ENCODE measurements around the gene TBL1XR1.
"Not testable (repeated sequence)": the region's sequence is repeated elsewhere in the genome, so short reads cannot be mapped to it uniquely, and the experiment has no call there.

TBL1XR1 gene

GRCh38 chr3:177180506-177180905 is 16.8 kb downstream of the TBL1XR1 start:
- no peak for DNase-seq

DNA sequence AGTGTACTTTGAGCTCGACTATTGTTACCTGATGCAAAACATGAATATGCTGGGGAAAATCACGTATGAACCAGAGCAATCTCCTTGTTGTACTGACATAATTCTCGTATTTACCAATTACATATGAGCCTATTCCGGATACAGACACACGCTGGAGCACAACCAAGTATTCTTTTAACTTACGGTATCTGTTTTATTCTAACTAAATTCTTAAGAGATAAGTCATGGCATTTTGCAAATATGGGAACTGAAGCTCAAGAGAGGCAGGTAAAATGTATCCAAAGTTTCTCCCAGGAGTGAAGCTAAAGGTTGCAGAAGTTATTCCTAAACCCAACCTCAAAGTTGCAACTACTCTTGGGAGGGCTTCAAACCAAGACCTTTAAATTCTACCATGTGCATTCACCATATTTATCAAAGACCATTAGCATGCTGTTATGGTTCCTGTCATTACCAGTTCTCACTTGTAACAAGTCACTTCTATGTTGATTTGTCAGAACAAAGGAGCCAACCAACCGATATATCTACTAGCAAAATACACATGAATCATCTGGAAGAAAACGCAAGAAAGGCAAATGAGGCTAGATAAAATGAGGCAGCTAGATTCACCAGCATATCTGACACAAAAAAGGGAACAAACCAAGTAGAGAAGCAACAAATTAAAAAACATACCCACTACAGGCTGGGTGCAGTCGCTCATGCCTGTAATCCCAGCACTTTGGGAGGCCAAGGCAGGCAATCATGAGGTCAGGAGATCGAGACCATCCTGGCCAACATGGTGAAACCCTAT is 17.8 kb downstream of the TBL1XR1 start:
- DNase-seq, result no peak

- DNase-seq, result no peak
Observed at GRCh38 chr3:177177749-177178221, 19.5 kb downstream of the TBL1XR1 start.

DNA sequence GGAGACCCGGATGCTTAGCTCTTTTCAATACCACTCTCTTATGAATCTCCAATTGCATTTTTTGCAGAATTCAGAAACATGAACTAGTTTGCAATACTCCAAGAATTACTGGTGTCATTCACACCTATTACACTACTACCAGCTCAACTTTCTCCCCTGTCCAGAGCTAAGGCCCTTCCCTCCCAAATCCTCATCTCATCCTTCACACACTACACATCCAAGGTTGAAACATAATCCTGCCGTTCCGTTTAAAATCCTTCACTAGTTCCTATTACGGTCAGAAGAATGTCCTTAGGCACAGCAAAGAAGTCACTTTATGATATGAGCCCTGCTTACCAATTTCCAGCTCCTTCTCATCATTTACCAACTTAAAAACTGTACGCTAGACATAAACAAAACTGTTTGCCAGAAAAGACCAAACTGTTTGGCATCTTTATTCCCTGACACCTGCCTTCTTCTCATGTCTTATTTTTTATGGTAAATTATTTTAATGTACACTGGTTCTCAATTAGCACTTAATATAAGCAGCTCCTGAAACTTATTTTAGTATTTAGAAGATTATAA is 22.6 kb downstream of the TBL1XR1 start:
- DNase-seq, result no peak

DNA sequence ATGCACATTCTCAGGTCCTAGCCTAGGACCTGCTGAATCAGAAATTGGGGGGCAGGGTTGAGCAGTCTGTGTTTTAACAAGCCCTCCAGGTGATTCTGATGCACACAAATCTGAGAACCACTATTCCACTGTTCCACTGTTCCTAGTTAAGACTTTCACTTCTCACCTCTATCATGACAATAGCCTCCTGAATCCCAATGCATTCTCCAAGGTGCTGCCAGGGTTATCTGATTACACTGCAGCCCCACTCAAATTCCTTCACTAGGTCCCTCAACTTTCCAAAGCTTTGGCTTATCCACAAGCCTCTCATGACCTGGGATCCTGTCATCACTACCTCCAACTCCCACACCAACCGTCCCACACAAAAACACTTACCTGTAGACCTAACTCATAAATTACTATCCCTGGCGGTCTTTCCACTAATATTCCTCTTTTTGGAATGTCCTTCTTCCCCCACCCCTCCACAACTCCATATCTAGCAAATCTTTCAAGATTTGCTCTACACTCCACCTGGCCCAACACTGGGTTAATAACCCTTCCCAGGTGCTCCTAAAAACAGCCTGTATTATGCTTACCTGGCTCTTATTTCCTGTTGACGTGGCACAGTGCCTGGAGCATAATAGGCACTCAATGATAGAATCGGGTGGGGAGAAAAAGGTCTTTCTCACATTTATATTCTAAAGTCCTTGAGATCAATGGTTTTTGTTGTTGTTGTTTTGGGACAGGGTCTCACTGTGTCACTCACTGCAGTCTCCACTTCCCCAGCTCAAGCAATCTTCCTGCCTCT is 27.2 kb downstream of the TBL1XR1 start:
- DNase-seq, result no peak

DNA sequence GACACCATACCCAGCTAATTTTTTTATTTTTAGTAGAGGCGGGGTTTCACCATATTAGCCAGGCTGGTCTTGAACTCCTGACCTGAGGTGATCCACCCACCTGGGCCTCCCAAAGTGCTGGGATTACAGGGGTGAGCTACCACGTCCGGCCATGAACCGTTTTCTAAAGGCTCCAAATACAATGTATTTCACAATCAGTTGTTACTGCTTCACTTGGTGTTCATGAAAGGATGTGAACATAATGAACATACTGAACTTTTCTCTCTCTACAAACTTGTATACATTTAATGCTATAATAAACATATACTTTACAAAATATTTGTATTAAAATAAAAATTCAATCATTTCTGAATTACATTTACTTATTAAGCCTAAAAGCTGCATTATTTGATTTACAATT is 28.9 kb downstream of the TBL1XR1 start:
- no peak for DNase-seq

DNA sequence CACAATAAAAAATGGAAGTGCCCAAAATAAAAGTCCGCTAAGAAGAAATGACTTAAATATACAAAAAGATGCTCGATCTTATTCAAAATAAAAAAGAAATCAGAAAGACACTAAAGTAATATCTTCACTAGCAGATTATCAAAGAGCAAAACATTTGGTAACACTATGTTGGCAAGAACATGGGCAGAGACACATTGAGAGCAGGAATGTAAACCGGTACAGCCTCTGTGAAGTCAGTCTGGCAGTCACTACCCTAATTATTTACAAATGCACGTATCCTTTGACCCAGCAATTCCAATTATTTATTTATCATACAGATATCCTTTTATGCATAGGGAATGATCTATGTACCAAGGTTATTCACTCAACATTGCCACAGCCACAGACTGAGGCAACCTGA is 34.5 kb downstream of the TBL1XR1 start:
- no peak for DNase-seq

GRCh38 chr3:177161603-177162002 is 35.7 kb downstream of the TBL1XR1 start:
- DNase-seq, result not testable (repeated sequence)

- DNase-seq, result no peak
Observed at GRCh38 chr3:177158461-177158860, 38.8 kb downstream of the TBL1XR1 start.

GRCh38 chr3:177157492-177157891 is 39.8 kb downstream of the TBL1XR1 start:
- DNase-seq, result no peak

DNA sequence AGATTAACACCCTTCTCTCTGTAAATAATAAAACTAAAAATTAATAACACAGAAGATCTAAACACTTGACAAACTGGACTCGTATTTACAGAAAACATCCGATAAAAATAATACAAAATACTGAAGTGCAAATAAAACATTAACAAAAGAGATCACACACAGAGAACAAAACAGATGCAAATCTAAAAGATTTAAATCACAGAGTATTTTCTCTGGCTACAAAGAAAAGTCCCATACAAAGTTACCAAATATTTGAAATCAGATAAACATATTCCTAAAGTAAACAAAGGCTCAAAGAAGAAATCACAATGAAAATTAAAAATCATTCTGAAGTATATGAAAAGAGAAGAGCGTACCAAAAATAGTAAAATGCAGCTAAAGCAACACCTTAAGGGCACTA is 42.5 kb downstream of the TBL1XR1 start:
- DNase-seq, result no peak

DNA sequence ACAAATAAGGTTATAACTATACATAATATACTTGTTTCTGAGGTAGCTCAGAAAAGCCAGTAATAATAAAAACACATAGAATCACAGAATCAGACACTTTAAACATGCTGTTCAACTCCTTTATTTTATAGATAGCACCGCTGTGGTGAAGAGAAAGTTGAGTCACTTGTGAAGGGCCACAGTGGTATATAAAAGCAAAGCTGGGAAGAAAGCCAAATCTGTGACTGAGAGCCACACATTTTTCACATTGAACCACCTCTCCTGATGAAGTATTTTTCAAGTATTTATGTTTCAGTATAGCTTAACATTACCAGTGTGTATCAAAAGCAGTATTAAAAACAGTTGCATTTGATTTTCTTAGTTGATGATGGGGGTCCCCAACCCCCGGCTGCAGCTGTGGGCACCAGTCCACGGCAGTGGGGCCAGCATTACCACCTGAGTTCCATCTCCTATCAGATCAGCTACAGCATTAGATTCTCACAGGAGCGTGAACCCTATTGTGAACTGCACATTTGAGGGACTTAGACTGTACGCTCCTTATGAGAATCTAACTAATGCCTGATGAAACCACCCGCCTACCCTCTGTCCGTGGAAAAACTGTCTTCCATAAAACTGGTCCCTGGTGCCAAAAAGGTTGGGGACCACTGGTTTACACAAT is 46.2 kb downstream of the TBL1XR1 start:
- DNase-seq, result no peak

- no peak for DNase-seq
Observed at GRCh38 chr3:177150218-177150916, 46.9 kb downstream of the TBL1XR1 start.

DNA sequence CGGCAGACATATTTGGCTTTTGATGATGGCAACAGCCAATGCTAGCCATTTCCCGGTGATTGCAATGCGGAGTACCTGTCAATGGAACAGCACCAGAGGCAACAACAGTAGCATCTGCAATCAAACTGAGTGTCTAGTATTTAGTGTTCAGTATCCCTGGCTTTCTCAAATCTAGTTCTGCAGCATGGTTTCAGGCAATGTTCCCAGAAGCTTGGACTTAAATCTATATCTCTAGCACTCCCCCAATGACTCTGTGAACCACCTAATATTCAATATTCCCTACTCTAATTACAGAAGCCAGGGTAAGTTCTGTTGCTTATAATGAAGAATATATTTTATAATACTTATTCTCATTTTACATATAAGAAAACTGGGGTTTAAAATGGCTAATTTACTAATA is 48.2 kb downstream of the TBL1XR1 start:
- no peak for DNase-seq

DNA sequence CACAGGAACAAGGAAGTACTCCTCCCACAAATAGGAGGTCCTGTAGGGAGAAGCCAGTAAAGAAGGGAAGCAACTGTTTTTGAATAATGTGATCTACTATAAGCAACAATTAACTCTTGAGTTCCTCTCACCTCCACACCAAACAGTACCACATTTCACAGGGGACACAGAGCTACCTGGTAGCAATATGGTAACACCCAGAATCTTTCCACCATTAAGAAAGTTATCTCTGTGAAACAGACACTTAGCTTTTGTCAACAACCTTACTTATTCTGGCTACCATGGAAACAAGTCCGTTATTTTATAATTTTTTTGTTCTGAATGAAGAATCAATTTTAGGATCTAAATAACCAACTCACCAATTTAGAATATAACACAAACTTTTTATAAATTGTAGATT is 49.5 kb downstream of the TBL1XR1 start:
- no peak for DNase-seq

DNA sequence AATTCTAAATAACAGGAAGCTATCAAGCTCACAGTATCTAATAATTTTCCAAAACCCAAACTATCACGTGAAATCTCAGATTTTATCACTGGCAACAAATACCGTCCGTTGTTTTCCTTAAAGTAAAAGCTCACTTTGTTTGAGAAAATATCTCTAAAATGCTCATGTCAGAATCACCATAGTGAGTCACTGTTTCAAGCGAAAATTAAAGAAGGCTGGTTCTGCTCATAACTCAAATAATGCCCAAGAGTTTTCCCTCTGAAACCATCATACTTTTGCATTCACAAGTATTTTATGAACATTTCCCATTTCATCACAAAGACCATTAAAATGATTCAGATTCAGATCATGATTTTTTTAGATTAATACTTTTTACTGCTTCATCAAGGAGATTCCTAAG is 50.6 kb downstream of the TBL1XR1 start:
- no peak for DNase-seq

GRCh38 chr3:177145954-177146353 is 51.3 kb downstream of the TBL1XR1 start:
- no peak for DNase-seq

GRCh38 chr3:177145381-177145780 is 51.9 kb downstream of the TBL1XR1 start:
- no peak for DNase-seq

DNA sequence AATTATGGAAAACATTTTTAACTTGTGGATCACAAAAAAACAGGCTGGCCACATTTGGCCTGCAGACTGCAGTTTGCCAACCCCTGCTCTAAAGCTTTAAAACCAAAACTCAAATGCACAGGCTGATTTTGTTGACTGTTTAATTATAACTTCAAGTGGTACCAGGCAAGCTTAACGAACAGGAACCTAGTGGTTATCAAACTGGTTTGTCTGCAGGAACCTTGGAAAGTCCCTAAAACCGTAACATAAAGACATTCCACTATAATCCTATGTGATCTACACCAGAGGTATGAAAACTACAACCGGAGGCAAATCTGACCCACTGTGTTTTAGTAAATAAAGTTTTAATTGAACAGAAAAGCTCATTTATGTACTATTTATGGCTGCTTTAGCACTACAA is 52.4 kb downstream of the TBL1XR1 start:
- DNase-seq, result no peak

DNA sequence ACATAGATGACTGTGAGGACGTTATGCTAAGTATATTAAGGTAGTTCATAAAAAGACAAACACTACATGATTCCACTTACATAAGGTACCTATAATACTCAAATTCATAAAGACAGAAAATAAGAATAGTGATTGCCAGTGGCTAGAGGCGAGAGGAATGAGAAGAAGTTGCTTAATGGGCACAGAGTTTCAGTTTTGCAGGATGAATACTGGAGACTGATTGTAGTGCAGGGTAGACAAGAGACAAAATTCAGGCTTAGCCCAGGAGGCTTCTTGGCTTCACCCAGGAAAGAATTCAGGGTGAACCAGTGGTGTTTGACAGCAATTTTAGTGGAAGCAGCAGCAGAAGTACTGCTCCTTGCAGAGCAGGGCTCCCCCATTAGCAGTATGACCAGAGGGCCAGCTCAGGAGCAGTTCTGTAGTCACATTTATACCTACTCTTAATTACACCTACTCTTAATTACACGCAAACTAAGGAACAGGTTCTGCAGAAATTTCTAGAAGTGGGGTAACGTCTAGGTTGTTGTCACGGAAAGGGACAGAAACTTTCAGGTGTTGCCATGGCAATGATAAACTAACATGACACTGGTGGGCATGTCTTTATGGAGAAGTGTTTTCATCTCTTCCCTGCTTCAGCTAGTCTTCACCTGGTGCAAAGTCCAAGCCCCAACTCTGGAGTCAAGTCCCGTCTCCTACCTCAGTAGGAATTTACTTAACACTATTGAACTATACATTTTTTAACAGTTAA is 55.2 kb downstream of the TBL1XR1 start:
- no peak for DNase-seq

- DNase-seq, result no peak
Observed at GRCh38 chr3:177141471-177141870, 55.8 kb downstream of the TBL1XR1 start.

GRCh38 chr3:177139220-177139619 is 58.1 kb downstream of the TBL1XR1 start:
- peak; percentile 46 for DNase-seq

Data from activated T-cell treated with anti-CD3 and anti-CD28 coated beads, Interleukin-2, amount 50 U/mL, for 1 hour (primary cell).